ENCODE measurements around the gene NUP107.

NUP107 gene

DNA sequence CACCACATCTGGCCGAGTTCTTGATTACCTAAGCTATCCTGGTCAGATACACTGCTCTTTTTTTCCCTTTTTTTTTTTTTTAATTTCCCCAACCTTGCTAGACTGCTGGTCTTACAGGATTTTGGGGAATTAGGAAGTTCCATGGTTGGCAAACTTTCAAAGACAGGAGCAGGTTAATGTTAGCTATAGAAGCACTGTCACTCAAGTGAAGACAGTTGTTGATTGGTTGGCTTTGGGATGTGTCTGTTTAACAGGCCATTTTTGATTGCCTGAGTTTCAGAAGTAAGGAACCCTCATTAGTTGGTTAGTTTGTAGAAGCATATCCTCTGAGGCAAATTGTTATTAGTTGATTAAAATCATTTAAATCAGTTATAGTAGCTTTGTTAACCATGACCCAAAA is 39.3 kb upstream of the NUP107 start:
- H3K4me3 ChIP-seq (ENCODE audit: low read length), result no peak overlapping the region
- DNase-seq (ENCODE audit: low read depth), result no peak
- TF ChIP-seq, protein P1, sequence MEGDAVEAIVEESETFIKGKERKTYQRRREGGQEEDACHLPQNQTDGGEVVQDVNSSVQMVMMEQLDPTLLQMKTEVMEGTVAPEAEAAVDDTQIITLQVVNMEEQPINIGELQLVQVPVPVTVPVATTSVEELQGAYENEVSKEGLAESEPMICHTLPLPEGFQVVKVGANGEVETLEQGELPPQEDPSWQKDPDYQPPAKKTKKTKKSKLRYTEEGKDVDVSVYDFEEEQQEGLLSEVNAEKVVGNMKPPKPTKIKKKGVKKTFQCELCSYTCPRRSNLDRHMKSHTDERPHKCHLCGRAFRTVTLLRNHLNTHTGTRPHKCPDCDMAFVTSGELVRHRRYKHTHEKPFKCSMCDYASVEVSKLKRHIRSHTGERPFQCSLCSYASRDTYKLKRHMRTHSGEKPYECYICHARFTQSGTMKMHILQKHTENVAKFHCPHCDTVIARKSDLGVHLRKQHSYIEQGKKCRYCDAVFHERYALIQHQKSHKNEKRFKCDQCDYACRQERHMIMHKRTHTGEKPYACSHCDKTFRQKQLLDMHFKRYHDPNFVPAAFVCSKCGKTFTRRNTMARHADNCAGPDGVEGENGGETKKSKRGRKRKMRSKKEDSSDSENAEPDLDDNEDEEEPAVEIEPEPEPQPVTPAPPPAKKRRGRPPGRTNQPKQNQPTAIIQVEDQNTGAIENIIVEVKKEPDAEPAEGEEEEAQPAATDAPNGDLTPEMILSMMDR (IDR thresholded peaks at IDR 0.05; ENCODE audit: insufficient read depth, low read depth, low read length, missing control alignments), result no peak

DNA sequence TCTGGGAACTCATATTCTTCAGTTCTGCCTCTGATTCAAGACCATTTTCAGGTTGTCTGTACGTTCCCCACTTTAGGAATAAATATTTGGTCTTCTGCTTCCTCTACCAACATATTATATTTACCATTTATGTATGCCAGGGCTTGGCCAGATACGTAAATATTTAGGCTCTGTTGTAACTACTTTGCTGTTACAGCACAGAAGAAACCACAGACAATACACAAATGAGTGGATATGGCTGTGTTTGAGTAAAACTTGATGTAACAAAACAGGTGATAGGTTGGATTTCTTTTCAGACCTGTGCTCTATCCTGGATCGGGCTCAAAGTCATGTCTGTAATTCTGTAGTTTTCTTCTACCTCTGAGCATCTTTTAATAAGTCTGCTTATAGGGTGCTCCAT is 38.6 kb upstream of the NUP107 start:
- no peak overlapping the region for H3K4me3 ChIP-seq (ENCODE audit: low read length)
- TF ChIP-seq, protein P1 (IDR thresholded peaks at IDR 0.05; ENCODE audit: insufficient read depth, low read depth, low read length, missing control alignments), result no peak
- DNase-seq (ENCODE audit: low read depth), result no peak

DNA sequence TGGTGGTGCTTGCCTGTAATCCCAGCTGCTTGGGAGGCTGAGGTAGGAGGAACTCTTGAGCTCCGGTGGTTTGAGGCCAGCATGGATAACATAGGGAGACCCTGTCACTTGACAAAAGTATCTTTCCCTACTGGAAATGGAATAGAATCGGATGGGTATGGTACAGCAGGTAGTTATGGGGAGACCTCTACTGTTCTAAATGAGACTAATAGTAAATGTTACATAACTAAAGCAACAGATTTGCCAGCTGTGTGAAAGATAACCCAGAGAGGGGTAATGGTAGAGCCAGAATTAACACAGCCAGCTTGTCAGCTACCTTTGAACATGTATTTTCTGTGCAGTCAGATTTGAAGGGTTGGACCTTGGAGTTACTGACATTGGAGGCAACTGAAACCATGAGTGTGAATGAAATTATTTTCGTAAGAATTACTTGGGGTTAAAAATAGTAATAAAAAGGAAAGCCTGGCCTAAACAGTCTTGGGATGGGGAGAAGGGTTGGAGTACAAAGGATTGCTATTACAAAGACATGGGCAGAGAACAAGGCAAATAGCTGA is 21.7 kb upstream of the NUP107 start:
- no peak for DNase-seq (ENCODE audit: low read depth)
- TF ChIP-seq, protein P1 (IDR thresholded peaks at IDR 0.05; ENCODE audit: insufficient read depth, low read depth, low read length, missing control alignments), result no peak
- no peak overlapping the region for H3K4me3 ChIP-seq (ENCODE audit: low read length)

DNA sequence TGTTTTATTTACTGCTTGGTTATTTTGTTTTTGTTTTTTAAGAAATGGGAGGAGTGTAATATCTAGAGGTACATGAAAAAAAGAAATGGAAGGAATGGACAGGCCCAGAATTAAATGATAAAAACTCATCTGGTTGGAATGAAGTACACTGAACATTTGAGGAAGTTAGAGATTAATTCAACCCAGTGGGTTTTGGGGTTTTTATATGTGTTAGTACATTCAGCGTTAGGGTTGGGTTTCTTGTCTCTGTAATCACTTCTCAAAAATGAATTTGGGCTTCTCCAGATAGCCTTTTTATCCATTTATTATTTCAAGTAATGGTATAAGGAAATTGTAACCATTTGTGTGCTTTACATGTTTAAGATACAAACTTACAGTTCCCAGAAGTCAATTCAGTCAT is 19.5 kb upstream of the NUP107 start:
- TF ChIP-seq, protein P1 (IDR thresholded peaks at IDR 0.05; ENCODE audit: insufficient read depth, low read depth, low read length, missing control alignments), result no peak
- H3K4me3 ChIP-seq (ENCODE audit: low read length), result no peak overlapping the region
- DNase-seq (ENCODE audit: low read depth), result no peak

DNA sequence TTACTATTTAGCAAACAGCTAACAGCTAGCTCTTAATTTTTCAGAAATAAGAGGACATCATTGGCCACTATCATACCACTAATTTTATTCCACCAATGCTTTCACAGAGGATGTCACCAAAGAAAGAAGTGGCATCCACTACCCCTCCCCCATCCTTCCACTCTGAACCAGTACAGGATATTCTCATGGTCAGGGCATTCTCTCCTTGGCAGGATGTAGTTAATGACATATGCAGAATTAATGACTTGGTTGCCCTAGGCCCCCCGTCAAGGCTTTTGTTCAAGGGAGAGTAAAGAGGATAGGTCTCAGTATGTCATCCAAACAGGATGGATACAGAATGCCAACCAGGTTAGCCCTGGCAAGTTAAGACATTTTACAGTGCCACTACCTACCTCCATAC is 18.9 kb upstream of the NUP107 start:
- H3K4me3 ChIP-seq (ENCODE audit: low read length), result no peak overlapping the region
- DNase-seq (ENCODE audit: low read depth), result no peak
- TF ChIP-seq, protein P1 (IDR thresholded peaks at IDR 0.05; ENCODE audit: insufficient read depth, low read depth, low read length, missing control alignments), result no peak

DNA sequence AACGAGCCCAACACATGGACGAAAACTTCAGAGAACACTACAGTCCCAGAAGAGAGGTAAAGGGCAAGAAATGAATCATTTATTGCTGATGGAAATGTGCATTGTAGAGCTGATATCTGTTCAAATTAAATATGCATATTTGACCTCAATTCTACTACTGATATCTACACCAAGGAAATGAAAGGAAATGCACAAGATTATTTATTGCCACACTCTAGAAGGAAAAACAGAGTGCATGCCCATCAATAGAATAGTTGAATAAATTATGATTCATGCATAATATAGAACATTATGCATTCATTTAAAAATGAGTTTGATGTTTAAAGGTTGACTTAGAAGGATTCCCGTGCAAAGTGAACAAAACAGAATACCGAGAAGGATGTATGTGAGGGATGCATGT is 15.6 kb upstream of the NUP107 start:
- H3K4me3 ChIP-seq (ENCODE audit: low read length), result no peak overlapping the region
- TF ChIP-seq, protein P1 (IDR thresholded peaks at IDR 0.05; ENCODE audit: insufficient read depth, low read depth, low read length, missing control alignments), result no peak
- no peak for DNase-seq (ENCODE audit: low read depth)

DNA sequence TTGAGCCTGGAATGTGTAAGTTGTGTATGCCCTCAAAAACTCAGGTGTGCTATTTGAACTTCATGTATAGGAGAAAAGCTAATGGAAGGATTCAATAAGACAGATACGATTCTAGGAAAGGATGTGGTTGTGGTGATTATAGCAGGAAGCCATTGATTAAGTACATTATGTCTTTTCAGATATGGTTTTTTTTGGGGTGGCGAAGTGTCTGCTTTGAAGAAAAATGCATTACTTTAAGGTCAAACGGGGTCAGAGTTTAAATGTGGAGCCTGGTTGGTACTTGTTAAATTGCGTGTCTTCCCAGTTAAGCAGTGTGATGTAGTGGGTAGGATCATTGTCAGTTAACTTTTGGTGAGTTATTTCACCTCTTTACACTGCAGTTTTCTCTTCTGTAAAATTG is 13.0 kb upstream of the NUP107 start:
- DNase-seq (ENCODE audit: low read depth), result no peak
- TF ChIP-seq, protein P1 (IDR thresholded peaks at IDR 0.05; ENCODE audit: insufficient read depth, low read depth, low read length, missing control alignments), result no peak
- no peak overlapping the region for H3K4me3 ChIP-seq (ENCODE audit: low read length)
